Measurements from ENCODE around the gene GPR15LG.

Gene GPR15LG

DNA sequence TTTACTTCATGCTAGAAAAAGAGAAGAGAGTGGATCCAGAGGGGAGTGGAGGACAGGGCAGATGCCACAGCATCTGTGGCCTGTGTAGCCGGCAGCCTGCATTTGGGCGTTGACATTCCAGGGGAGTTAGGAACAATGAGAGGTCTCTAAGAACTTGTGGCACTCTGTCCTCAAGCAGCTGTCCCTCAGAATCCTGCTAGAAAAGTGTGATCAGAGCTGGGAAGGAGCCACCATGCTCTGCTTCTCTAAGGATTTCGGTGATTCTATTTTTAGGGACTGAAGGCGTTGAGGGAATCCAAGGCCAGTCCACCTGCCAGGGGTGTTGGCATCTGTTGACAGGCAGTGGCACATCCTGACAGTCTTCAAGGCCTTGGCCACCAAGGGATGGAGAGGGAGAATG, 44.1 kb downstream of the GPR15LG start:
- no peak for DNase-seq

DNA sequence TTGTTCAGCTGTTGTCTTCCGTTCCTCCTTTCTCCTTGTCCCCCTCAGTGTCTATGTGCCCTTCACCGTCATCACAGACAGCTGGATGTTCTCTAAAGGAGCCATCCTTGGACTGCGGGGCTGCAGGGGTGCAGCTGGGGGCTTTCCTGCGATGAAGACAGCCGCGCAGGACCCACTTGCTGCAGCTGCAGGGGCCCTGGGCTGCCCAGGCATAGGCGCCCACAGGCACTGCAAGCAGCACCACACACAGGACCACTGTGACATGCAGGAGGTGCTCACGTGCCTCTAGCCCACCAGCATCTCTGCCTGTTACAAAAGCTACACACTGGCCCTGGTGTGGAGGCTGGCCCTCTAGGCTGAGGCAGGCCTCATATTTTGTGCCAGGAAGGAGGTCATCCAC, 48.3 kb downstream of the GPR15LG start:
- DNase-seq, result no peak

DNA sequence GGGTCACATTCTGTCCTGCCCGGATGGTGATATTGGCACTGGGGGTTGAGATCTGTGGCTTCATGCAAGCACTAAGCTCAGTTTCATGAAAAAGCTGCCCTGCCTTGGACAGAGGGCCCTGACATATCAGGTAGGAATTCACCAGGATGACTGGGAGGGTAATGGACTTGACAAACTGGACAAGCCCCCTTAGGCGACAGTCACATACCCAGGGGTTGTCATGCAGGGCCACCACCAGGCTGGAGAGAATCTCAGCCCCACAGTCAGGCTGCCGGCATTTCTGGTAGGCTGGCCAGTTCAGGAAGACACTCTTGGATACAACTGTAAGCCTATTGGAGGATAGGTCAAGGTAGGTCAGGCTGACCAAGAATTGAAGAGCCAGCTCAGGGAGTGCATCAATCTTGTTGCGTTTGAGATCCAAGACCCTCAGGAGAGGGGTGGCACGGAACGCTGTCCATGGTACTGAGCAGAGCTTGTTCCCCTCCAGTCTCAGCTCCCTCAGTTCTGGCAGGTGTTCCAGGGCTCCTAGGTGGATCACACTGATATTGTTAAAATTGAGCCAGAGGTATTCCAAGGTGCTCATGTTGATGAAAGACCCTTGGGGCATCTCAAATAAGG, 50.9 kb downstream of the GPR15LG start:
- DNase-seq, result no peak

DNA sequence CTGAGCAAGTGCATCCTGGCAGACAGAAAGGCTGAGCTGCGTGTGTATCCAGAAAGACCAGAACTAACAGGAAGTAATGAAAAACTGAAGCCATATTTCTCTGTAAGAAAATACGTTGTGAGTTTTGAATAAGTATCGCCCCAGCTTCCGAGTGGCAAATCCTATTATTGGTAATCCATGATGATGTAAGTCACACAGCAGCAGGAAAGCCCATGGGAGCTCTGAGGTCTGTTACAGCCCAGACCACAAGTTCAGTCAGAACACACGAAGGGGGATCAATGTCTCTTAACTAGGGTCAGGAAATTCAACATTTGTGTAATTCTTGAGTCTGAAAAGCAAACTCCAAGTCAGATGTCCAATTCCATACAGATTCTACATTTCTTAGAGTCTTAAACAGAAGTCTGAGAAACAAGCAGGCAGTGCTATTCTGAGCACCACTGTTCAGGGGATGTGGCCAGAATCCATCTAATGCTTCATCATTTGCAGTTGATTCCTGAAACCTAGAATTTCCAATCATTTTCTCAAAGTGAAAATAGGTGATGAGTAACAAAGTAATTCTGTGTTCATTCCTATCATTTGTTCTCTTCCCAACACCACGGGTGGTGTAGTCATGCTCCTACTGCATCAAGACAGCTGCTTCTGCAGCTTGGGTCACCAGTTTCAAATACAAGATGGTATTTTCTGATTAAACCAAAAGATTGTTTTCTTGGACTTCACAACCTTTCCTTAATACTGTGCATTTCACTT, 52.0 kb downstream of the GPR15LG start, which contains the start of gene LRIT2:
Gene LRIT2, minus strand, starts transcription at position 118 of the 747 bp plus-strand sequence. Its CDS starts 24 bp downstream, at position 94.
- no peak for DNase-seq

DNA sequence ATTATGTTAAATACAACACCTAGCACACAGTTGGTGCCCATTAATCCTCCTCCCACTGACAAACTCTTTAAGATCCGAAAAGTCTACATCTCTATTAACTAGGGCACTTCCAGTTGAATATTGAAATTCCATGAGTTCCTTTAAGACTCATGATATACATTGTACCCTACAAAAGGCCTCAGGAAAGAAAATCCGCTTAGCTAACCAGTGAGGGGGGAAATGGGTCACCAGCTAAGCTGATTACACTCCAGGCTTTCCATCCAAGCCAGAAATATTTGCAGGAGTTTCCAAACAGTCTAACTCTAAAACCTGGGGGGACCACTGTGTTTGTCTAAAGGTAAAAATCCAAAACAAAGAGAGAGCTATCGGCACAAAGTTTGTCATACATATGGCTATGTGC, 53.0 kb downstream of the GPR15LG start:
- DNase-seq, result no peak

DNA sequence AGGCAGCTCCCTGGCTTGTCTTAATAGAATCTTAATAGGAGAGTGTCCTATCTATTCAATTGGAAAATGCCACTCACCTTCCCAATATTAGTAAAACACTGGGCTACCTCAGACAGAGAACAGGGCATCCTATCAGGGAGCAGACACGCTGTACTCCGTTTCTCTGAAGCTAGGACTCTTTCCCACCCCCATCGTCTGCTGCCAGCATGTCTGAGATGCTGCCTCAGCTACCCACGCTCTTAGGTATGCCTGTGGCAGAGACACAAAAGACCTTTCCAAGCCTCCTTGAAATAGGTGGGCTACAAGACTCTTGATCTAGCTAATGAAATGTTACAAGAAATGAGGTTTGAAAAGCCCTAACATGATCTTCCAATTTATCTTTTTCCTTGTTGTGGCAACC, 54.2 kb downstream of the GPR15LG start:
- DNase-seq, result no peak

DNA sequence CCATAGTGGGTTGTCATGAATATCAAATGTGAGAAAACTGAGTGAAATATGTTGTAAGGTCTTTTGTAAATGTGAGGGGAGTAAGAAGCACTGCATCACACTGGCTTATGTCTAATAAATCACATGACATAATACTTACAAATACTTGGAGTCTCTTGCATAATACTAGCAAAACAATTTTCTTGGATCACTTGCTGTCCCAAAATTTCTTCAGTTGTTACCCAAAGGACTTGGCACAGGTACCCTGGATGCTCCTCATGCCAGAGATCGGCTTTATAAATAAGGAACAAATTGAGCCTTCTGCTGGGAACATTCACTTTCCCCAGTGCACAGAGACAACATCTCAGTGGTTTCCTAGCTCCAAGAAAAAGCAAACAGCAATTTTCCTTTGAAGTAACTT, 56.8 kb downstream of the GPR15LG start:
- DNase-seq, result no peak

DNA sequence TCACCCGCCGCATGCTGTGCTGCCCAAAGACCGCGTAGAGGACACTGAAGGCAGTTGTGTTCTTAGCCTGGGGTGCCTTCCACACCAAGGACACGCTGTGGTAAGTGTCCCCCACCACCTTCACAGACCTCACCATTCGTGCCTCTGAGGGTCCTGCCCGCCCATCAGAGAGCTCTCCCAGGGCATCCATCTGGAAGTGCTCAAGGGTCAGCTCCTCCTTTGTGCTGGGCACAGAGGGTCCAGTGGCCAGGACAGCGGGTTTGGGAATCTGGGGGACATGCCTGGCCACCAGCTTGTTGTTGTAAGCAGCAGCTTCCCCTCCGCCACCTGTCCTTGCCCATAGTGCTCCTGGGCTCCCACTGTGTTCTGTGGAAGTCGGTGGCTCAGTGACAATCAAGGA, 58.8 kb downstream of the GPR15LG start:
- DNase-seq, result no peak

DNA sequence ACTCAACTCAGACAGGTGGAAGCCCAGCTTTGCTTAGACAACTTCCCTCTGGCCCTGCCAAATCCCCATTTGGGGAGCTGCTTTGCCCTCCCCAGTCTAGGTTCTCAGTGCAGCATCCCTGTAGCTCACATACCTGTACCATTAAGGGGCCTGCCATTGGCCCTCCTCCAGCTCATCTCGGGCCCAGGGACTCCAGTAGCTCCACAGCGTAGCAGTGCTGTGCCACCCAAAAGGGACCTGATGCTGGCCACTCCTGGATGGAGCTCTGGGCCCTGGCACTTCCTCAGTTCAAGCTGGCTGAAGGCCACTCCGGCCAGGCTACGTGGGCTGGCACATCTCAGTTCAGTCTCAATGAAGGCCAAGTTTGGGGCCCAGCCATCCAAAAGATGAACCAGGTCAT, 60.3 kb downstream of the GPR15LG start:
- DNase-seq, result no peak

DNA sequence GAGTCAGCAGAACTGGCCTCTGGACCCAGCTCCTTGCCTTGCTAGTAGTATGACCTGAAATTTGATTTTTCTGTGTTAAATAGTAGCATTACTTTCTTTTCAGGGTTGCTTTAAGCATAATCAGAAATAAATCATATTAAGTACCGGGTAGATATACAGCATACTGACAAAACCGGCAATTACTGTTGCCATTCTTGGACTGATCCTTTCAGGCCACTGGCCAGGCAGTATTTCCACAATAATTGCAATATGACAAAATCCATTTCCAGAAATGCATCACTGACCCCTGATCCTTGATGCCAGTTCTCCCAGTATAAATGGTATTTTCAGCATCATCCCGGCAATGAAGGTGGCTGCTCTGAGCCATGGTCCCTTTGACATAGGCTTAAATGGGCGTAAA, 60.9 kb downstream of the GPR15LG start:
- DNase-seq, result no peak
